SK-N-SH treated with all-trans-retinoic acid at 6 μM for 48 hours (cell line): ENCODE results near the gene SLC35D3.

ENCODE experiments used
- ATAC-seq: fragments of 200-7000 bp; cut with Tn5 transposase; 3 replicates; pipeline ENCODE4 v1.9.1; 2020; ENCODE audit warnings: mild to moderate bottlenecking, moderate library complexity
- ARNTL ChIP-seq: fragments of 450-650 bp; formaldehyde crosslinking; IDR thresholded peaks from 2 replicates; pipeline ENCODE4 v1.5.0; 2020; ENCODE audit warnings: low read depth, mild to moderate bottlenecking, moderate library complexity, borderline replicate concordance
- BACH2 ChIP-seq: fragments of 250-450 bp; sonication (Bioruptor Pico); IDR thresholded peaks from 2 replicates; pipeline ENCODE4 v1.9.0; 2021; ENCODE audit warnings: mild to moderate bottlenecking, borderline replicate concordance
- CSDC2 ChIP-seq: fragments of 250-450 bp; sonication (Bioruptor Pico); IDR thresholded peaks from 2 replicates; pipeline ENCODE4 v1.5.0; 2020; ENCODE audit warnings: mild to moderate bottlenecking, moderate library complexity
- CSRNP3 ChIP-seq: fragments of 250-450 bp; sonication (Bioruptor Pico); IDR thresholded peaks from 2 replicates; pipeline ENCODE4 v1.5.1; 2021; ENCODE audit warnings: mild to moderate bottlenecking, moderate library complexity
- ESRRG ChIP-seq: fragments of 250-450 bp; sonication (Bioruptor Pico); IDR thresholded peaks from 2 replicates; pipeline ENCODE4 v1.6.1; 2021; ENCODE audit warnings: mild to moderate bottlenecking
- GLIS3 ChIP-seq: fragments of 250-450 bp; sonication (Bioruptor Pico); IDR thresholded peaks from 2 replicates; pipeline ENCODE4 v1.5.0; 2020; ENCODE audit warnings: mild to moderate bottlenecking, moderate library complexity
- OSR1 ChIP-seq: fragments of 250-450 bp; sonication (Bioruptor Pico); IDR thresholded peaks from 2 replicates; pipeline ENCODE4 v1.8.0; 2022; ENCODE audit warnings: moderate library complexity, mild to moderate bottlenecking, inconsistent platforms
- PATZ1 ChIP-seq: fragments of 250-450 bp; sonication (Bioruptor Pico); IDR thresholded peaks from 2 replicates; pipeline ENCODE4 v1.8.0; 2020; ENCODE audit warnings: mild to moderate bottlenecking, moderate library complexity, borderline replicate concordance
- POU6F1 ChIP-seq: fragments of 250-450 bp; sonication (Bioruptor Pico); IDR thresholded peaks from 2 replicates; pipeline ENCODE4 v1.8.0; 2021; ENCODE audit warnings: low read depth, mild to moderate bottlenecking, moderate library complexity, borderline replicate concordance
- RARB ChIP-seq: fragments of 250-450 bp; sonication (Bioruptor Pico); IDR thresholded peaks from 2 replicates; pipeline ENCODE4 v1.8.0; 2021; ENCODE audit warnings: mild to moderate bottlenecking, moderate library complexity
- SNAI2 ChIP-seq: fragments of 250-450 bp; sonication (Bioruptor Pico); IDR thresholded peaks from 2 replicates; pipeline ENCODE4 v1.5.0; 2020; ENCODE audit warnings: mild to moderate bottlenecking, moderate library complexity
- TCF4 ChIP-seq: fragments of 250-450 bp; sonication (Bioruptor Pico); IDR thresholded peaks from 2 replicates; pipeline ENCODE4 v1.8.0; 2021; ENCODE audit warnings: mild to moderate bottlenecking, moderate library complexity, borderline replicate concordance
- TOX ChIP-seq: fragments of 250-450 bp; sonication (Bioruptor Pico); IDR thresholded peaks from 2 replicates; pipeline ENCODE4 v1.8.0; 2021; ENCODE audit warnings: mild to moderate bottlenecking, moderate library complexity, borderline replicate concordance
- TSHZ2 ChIP-seq: fragments of 250-450 bp; sonication (Bioruptor Pico); IDR thresholded peaks from 2 replicates; pipeline ENCODE4 v1.5.0; 2020; ENCODE audit warnings: mild to moderate bottlenecking, moderate library complexity
- ZFP30 ChIP-seq: fragments of 450-650 bp; formaldehyde crosslinking; IDR thresholded peaks from 2 replicates; pipeline ENCODE4 v1.5.0; 2022; ENCODE audit warnings: mild to moderate bottlenecking, moderate library complexity

The SLC35D3 gene

GRCh38 chr6:136918706-136919105 is 3.4 kb upstream of the SLC35D3 start:
- TF ChIP-seq ARNTL (CRISPR knock-in tag): no peak
- no peak for TF ChIP-seq POU6F1 (CRISPR knock-in tag)
- TF ChIP-seq ZFP30: no peak
- TF ChIP-seq TCF4 (CRISPR knock-in tag): no peak
- TF ChIP-seq CSRNP3 (CRISPR knock-in tag): no peak
- no peak for TF ChIP-seq TOX (CRISPR knock-in tag)
- ATAC-seq: no peak

GRCh38 chr6:136920216-136920615 is 1.9 kb upstream of the SLC35D3 start:
- no peak for TF ChIP-seq RARB (CRISPR knock-in tag)
- TF ChIP-seq POU6F1 (CRISPR knock-in tag): no peak
- TF ChIP-seq PATZ1 (CRISPR knock-in tag): no peak
- TF ChIP-seq TOX (CRISPR knock-in tag): no peak
- no peak for TF ChIP-seq TSHZ2
- TF ChIP-seq BACH2 (CRISPR knock-in tag): no peak
- TF ChIP-seq OSR1 (CRISPR knock-in tag): no peak
- TF ChIP-seq GLIS3 (CRISPR knock-in tag): no peak
- TF ChIP-seq SNAI2 (CRISPR knock-in tag): no peak
- TF ChIP-seq CSDC2 (CRISPR knock-in tag): no peak
- TF ChIP-seq ARNTL (CRISPR knock-in tag): no peak
- TF ChIP-seq ESRRG (CRISPR knock-in tag): no peak
- ATAC-seq: no peak

- TF ChIP-seq ESRRG (CRISPR knock-in tag) (no peak), CSRNP3 (CRISPR knock-in tag) (no peak), POU6F1 (CRISPR knock-in tag) (no peak), TSHZ2 (no peak), PATZ1 (CRISPR knock-in tag) (no peak), SNAI2 (CRISPR knock-in tag) (no peak), TCF4 (CRISPR knock-in tag) (no peak)
- no peak; the same call in 2 of the 3 replicates for ATAC-seq
Observed at GRCh38 chr6:136920671-136921380, 1.3 kb upstream of the SLC35D3 start.
